HepG2 (cell line): ENCODE results near the gene CABP4. TPM values are rescaled to one million over a fixed set of nuclear protein-coding genes. Genes with fewer than 3 reads are reported as not detected.

Source experiments
- BCL6 ChIP-seq: IDR thresholded peaks from 2 replicates; pipeline ENCODE4 v1.6.1; 2016; ENCODE audit warnings: missing genetic modification reagents, missing compliant biosample characterization
- DMTF1 ChIP-seq: sonication (generic); formaldehyde crosslinking; IDR thresholded peaks from 2 replicates; pipeline ENCODE4 v1.4.0; 2020; ENCODE audit warnings: mild to moderate bottlenecking, missing genetic modification reagents
- FUBP1 ChIP-seq: sonication (generic); formaldehyde crosslinking; IDR thresholded peaks from 2 replicates; pipeline ENCODE4 v1.5.1; 2020; ENCODE audit warnings: missing genetic modification reagents, mild to moderate bottlenecking, borderline replicate concordance
- GPN1 ChIP-seq: sonication (generic); formaldehyde crosslinking; IDR thresholded peaks from 2 replicates; pipeline ENCODE4 v1.5.1; 2020; ENCODE audit warnings: missing genetic modification reagents, borderline replicate concordance
- NPAS2 ChIP-seq: sonication (generic); formaldehyde crosslinking; IDR thresholded peaks from 2 replicates; pipeline ENCODE4 v1.8.0; 2022; ENCODE audit warnings: mild to moderate bottlenecking, missing genetic modification reagents, borderline replicate concordance
- REPIN1 ChIP-seq: sonication (generic); formaldehyde crosslinking; IDR thresholded peaks from 2 replicates; pipeline ENCODE4 v1.8.0; 2022; ENCODE audit warnings: missing genetic modification reagents, low read depth, mild to moderate bottlenecking, borderline replicate concordance
- SKI ChIP-seq: fragments of 450-650 bp; IDR thresholded peaks from one replicate; pipeline ENCODE4 v1.6.1; 2018; ENCODE audit warnings: mild to moderate bottlenecking; ENCODE audit not compliant: partially characterized antibody
- SOX6 ChIP-seq, 2 experiments: fragments of 450-650 bp in 1 of 2; sonication (generic) in 1 of 2; formaldehyde crosslinking in 1 of 2; IDR thresholded peaks; 2 replicates each; pipeline versions ENCODE4 v1.4.0 to v1.6.1; 2017 to 2020; ENCODE audit warnings: antibody characterized with exemption in 1 of 2, mild to moderate bottlenecking in 1 of 2, missing genetic modification reagents in 1 of 2
- STAT6 ChIP-seq: sonication (generic); formaldehyde crosslinking; IDR thresholded peaks from 2 replicates; pipeline ENCODE4 v1.4.0; 2020; ENCODE audit warnings: missing genetic modification reagents, mild to moderate bottlenecking, borderline replicate concordance
- ZBTB38 ChIP-seq: sonication (generic); formaldehyde crosslinking; IDR thresholded peaks from 2 replicates; pipeline ENCODE4 v1.5.1; 2020; ENCODE audit warnings: mild to moderate bottlenecking, missing genetic modification reagents
- ZC3H4 ChIP-seq: sonication (generic); formaldehyde crosslinking; IDR thresholded peaks from 2 replicates; pipeline ENCODE4 v1.4.0; 2020; ENCODE audit warnings: missing genetic modification reagents, borderline replicate concordance
- ZFYVE20 ChIP-seq: sonication (generic); formaldehyde crosslinking; IDR thresholded peaks from 2 replicates; pipeline ENCODE4 v1.8.0; 2023; ENCODE audit warnings: low read depth, mild to moderate bottlenecking, moderate library complexity, missing genetic modification reagents, borderline replicate concordance
- ZMAT5 ChIP-seq: sonication (generic); formaldehyde crosslinking; IDR thresholded peaks from 2 replicates; pipeline ENCODE4 v1.5.0; 2020; ENCODE audit warnings: mild to moderate bottlenecking, low read depth, missing genetic modification reagents, borderline replicate concordance
- ZNF333 ChIP-seq: sonication (generic); formaldehyde crosslinking; IDR thresholded peaks from 2 replicates; pipeline ENCODE4 v1.4.0; 2020; ENCODE audit warnings: mild to moderate bottlenecking, missing genetic modification reagents, borderline replicate concordance
- ZNF589 ChIP-seq: sonication (generic); formaldehyde crosslinking; conservative IDR thresholded peaks from 2 replicates; pipeline ENCODE4 v1.8.0; 2022; ENCODE audit warnings: mild to moderate bottlenecking, moderate library complexity, missing genetic modification reagents
- ZNF629 ChIP-seq: sonication (generic); formaldehyde crosslinking; conservative IDR thresholded peaks from 2 replicates; pipeline ENCODE4 v1.5.0; 2020; ENCODE audit warnings: missing genetic modification reagents
- polyA plus RNA-seq, 8 experiments: library from polyadenylated mRNA; depleted of rRNA in 3 of 8; stranded (reverse) in 7 of 8; unstranded in 1 of 8; fragments of >200 nt; fragmentation: Illumina TruSeq in 4 of 8; extraction: Trizol in 4 of 8; gene quantifications; 2 replicates each; pipeline versions ENCODE4 v1.2.1 to v1.2.3, GENCODE V29; 2011 to 2016; ENCODE audit warnings: low read depth in 4 of 8, missing spikeins in 1 of 8, mixed read lengths in 1 of 8; ENCODE audit not compliant: insufficient read depth in 1 of 8
- total RNA-seq, 5 experiments: library from RNA; depleted of rRNA; stranded (reverse); fragments of >200 nt; fragmentation: Illumina TruSeq; extraction: Trizol; gene quantifications; 2 replicates each; pipeline ENCODE4 v1.2.3, GENCODE V29; 2016; ENCODE audit warnings: low read depth in 1 of 5

Gene CABP4
- total and polyA plus RNA-seq, 2 of the 13 experiments (the other 11 are each of a cell fraction or from before 2014, with no cell fraction given) = not detected

- TF ChIP-seq ZNF629 (CRISPR knock-in tag) (no peak), DMTF1 (CRISPR knock-in tag) (no peak), ZFYVE20 (no peak), SOX6 (IDR thresholded peaks at IDR 0.05) (no peak), SOX6 (CRISPR knock-in tag; IDR thresholded peaks at IDR 0.05) (peak; percentile 32; the same call in 1 of the 2 replicates), ZNF333 (0 out of 2 replicates have a peak, but pooled peaks have one; percentile 24), ZMAT5 (CRISPR knock-in tag) (no peak), BCL6 (CRISPR knock-in tag) (no peak; the same call in 1 of the 2 replicates), SKI (peak; percentile 82), ZBTB38 (CRISPR knock-in tag) (peak; percentile 93), REPIN1 (CRISPR knock-in tag) (no peak), NPAS2 (CRISPR knock-in tag) (no peak), FUBP1 (CRISPR knock-in tag) (no peak), ZC3H4 (CRISPR knock-in tag) (peak; percentile 95; the same call in 1 of the 2 replicates), GPN1 (CRISPR knock-in tag) (no peak), ZNF589 (CRISPR knock-in tag) (no peak), STAT6 (peak; percentile 25; the same call in 1 of the 2 replicates)
Measured at GRCh38 chr11:67463680-67464410, 8.7 kb downstream of the CABP4 start (continued).
